C4-2B (cell line): ENCODE data around the gene PRDM8.

Experiments used
- ZFX ChIP-seq: fragments of 450-650 bp; IDR thresholded peaks from 2 replicates; pipeline ENCODE4 v1.6.1; 2017
- TF ChIP-seq, protein P1 (sequence below): fragments of 450-650 bp; conservative IDR thresholded peaks from 2 replicates; pipeline ENCODE4 v1.5.1; 2017; ENCODE audit warnings: mild to moderate bottlenecking

- TF ChIP-seq, protein P1, sequence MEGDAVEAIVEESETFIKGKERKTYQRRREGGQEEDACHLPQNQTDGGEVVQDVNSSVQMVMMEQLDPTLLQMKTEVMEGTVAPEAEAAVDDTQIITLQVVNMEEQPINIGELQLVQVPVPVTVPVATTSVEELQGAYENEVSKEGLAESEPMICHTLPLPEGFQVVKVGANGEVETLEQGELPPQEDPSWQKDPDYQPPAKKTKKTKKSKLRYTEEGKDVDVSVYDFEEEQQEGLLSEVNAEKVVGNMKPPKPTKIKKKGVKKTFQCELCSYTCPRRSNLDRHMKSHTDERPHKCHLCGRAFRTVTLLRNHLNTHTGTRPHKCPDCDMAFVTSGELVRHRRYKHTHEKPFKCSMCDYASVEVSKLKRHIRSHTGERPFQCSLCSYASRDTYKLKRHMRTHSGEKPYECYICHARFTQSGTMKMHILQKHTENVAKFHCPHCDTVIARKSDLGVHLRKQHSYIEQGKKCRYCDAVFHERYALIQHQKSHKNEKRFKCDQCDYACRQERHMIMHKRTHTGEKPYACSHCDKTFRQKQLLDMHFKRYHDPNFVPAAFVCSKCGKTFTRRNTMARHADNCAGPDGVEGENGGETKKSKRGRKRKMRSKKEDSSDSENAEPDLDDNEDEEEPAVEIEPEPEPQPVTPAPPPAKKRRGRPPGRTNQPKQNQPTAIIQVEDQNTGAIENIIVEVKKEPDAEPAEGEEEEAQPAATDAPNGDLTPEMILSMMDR = no peak
- TF ChIP-seq ZFX = no peak
Measured at GRCh38 chr4:80231180-80231579, 33.9 kb downstream of the PRDM8 start.
